SK-N-SH treated with all-trans-retinoic acid at 6 μM for 48 hours (cell line): Measurements from ENCODE around the gene FAM171A1.

ENCODE experiments used
- GLIS3 ChIP-seq: fragments of 250-450 bp; sonication (Bioruptor Pico); IDR thresholded peaks from 2 replicates; pipeline ENCODE4 v1.5.0; 2020; ENCODE audit warnings: mild to moderate bottlenecking, moderate library complexity
- PPARA ChIP-seq: fragments of 250-450 bp; sonication (Bioruptor Pico); IDR thresholded peaks from 2 replicates; pipeline ENCODE4 v1.5.0; 2020; ENCODE audit warnings: mild to moderate bottlenecking, borderline replicate concordance
- RARB ChIP-seq: fragments of 250-450 bp; sonication (Bioruptor Pico); IDR thresholded peaks from 2 replicates; pipeline ENCODE4 v1.8.0; 2021; ENCODE audit warnings: mild to moderate bottlenecking, moderate library complexity
- TF ChIP-seq, protein P1 (sequence below): fragments of 250-450 bp; sonication (Bioruptor Pico); IDR thresholded peaks from 2 replicates; pipeline ENCODE4 v1.5.1; 2020; ENCODE audit warnings: low read depth, mild to moderate bottlenecking, moderate library complexity
- TF ChIP-seq, protein P2 (sequence below): fragments of 250-450 bp; sonication (Bioruptor Pico); IDR thresholded peaks from 2 replicates; pipeline ENCODE4 v1.5.0; 2020; ENCODE audit warnings: mild to moderate bottlenecking, moderate library complexity
- TF ChIP-seq, protein P3 (sequence below): fragments of 250-450 bp; sonication (Bioruptor Pico); IDR thresholded peaks from 2 replicates; pipeline ENCODE4 v1.8.0; 2020; ENCODE audit warnings: mild to moderate bottlenecking, moderate library complexity, borderline replicate concordance
- TF ChIP-seq, protein P4 (sequence below): fragments of 250-450 bp; sonication (Bioruptor Pico); IDR thresholded peaks from 2 replicates; pipeline ENCODE4 v1.8.0; 2021; ENCODE audit warnings: low read depth, mild to moderate bottlenecking, moderate library complexity, borderline replicate concordance

DNA sequence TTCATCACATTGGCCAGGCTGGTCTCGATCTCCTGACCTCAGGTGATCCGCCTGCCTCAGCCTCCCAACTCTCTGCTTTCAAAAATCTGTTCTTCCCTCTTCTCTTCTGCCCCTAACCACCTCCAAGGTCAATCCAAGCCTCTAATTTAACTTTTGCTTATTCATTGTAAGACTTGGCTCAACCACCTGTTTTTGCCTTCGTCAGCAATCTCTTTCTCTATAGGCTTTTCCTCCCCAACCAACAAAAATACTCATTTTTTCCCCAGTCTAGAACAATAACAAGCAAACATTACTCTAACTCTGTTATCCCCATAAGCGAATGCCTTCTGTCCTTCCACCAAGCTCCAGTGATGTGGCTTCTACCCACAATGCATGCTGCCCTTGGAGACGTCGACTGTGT is 112.8 kb downstream of the FAM171A1 start:
- TF ChIP-seq RARB (CRISPR knock-in tag) (no peak), GLIS3 (CRISPR knock-in tag) (no peak), PPARA (CRISPR knock-in tag) (no peak)
- TF ChIP-seq, protein P1, sequence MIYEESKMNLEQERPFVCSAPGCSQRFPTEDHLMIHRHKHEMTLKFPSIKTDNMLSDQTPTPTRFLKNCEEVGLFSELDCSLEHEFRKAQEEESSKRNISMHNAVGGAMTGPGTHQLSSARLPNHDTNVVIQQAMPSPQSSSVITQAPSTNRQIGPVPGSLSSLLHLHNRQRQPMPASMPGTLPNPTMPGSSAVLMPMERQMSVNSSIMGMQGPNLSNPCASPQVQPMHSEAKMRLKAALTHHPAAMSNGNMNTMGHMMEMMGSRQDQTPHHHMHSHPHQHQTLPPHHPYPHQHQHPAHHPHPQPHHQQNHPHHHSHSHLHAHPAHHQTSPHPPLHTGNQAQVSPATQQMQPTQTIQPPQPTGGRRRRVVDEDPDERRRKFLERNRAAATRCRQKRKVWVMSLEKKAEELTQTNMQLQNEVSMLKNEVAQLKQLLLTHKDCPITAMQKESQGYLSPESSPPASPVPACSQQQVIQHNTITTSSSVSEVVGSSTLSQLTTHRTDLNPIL: no peak
- TF ChIP-seq, protein P2, sequence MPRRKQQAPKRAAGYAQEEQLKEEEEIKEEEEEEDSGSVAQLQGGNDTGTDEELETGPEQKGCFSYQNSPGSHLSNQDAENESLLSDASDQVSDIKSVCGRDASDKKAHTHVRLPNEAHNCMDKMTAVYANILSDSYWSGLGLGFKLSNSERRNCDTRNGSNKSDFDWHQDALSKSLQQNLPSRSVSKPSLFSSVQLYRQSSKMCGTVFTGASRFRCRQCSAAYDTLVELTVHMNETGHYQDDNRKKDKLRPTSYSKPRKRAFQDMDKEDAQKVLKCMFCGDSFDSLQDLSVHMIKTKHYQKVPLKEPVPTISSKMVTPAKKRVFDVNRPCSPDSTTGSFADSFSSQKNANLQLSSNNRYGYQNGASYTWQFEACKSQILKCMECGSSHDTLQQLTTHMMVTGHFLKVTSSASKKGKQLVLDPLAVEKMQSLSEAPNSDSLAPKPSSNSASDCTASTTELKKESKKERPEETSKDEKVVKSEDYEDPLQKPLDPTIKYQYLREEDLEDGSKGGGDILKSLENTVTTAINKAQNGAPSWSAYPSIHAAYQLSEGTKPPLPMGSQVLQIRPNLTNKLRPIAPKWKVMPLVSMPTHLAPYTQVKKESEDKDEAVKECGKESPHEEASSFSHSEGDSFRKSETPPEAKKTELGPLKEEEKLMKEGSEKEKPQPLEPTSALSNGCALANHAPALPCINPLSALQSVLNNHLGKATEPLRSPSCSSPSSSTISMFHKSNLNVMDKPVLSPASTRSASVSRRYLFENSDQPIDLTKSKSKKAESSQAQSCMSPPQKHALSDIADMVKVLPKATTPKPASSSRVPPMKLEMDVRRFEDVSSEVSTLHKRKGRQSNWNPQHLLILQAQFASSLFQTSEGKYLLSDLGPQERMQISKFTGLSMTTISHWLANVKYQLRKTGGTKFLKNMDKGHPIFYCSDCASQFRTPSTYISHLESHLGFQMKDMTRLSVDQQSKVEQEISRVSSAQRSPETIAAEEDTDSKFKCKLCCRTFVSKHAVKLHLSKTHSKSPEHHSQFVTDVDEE (CRISPR knock-in tag): no peak
- TF ChIP-seq, protein P3, sequence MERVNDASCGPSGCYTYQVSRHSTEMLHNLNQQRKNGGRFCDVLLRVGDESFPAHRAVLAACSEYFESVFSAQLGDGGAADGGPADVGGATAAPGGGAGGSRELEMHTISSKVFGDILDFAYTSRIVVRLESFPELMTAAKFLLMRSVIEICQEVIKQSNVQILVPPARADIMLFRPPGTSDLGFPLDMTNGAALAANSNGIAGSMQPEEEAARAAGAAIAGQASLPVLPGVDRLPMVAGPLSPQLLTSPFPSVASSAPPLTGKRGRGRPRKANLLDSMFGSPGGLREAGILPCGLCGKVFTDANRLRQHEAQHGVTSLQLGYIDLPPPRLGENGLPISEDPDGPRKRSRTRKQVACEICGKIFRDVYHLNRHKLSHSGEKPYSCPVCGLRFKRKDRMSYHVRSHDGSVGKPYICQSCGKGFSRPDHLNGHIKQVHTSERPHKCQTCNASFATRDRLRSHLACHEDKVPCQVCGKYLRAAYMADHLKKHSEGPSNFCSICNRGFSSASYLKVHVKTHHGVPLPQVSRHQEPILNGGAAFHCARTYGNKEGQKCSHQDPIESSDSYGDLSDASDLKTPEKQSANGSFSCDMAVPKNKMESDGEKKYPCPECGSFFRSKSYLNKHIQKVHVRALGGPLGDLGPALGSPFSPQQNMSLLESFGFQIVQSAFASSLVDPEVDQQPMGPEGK (CRISPR knock-in tag): no peak
- TF ChIP-seq, protein P4, sequence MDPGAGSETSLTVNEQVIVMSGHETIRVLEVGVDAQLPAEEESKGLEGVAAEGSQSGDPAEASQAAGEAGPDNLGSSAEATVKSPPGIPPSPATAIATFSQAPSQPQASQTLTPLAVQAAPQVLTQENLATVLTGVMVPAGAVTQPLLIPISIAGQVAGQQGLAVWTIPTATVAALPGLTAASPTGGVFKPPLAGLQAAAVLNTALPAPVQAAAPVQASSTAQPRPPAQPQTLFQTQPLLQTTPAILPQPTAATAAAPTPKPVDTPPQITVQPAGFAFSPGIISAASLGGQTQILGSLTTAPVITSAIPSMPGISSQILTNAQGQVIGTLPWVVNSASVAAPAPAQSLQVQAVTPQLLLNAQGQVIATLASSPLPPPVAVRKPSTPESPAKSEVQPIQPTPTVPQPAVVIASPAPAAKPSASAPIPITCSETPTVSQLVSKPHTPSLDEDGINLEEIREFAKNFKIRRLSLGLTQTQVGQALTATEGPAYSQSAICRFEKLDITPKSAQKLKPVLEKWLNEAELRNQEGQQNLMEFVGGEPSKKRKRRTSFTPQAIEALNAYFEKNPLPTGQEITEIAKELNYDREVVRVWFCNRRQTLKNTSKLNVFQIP (CRISPR knock-in tag): no peak
